GM21825 (cell line): ENCODE data around the gene PGAP6.
A peak's percentile ranks its signal among the peaks of the same experiment; 100 is the strongest.
"Not testable (repeated sequence)": the region's sequence is repeated elsewhere in the genome, so short reads cannot be mapped to it uniquely, and the experiment has no call there.

Experiments
- ATAC-seq: cut with Tn5 transposase; IDR thresholded peaks from one replicate; pipeline ENCODE4 v1.9.1; 2021; ENCODE audit warnings: mild to moderate bottlenecking, moderate library complexity; ENCODE audit not compliant: unreplicated experiment

Gene PGAP6, protein sequence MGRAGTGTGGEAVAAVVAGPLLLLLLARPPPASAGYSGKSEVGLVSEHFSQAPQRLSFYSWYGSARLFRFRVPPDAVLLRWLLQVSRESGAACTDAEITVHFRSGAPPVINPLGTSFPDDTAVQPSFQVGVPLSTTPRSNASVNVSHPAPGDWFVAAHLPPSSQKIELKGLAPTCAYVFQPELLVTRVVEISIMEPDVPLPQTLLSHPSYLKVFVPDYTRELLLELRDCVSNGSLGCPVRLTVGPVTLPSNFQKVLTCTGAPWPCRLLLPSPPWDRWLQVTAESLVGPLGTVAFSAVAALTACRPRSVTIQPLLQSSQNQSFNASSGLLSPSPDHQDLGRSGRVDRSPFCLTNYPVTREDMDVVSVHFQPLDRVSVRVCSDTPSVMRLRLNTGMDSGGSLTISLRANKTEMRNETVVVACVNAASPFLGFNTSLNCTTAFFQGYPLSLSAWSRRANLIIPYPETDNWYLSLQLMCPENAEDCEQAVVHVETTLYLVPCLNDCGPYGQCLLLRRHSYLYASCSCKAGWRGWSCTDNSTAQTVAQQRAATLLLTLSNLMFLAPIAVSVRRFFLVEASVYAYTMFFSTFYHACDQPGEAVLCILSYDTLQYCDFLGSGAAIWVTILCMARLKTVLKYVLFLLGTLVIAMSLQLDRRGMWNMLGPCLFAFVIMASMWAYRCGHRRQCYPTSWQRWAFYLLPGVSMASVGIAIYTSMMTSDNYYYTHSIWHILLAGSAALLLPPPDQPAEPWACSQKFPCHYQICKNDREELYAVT

DNA sequence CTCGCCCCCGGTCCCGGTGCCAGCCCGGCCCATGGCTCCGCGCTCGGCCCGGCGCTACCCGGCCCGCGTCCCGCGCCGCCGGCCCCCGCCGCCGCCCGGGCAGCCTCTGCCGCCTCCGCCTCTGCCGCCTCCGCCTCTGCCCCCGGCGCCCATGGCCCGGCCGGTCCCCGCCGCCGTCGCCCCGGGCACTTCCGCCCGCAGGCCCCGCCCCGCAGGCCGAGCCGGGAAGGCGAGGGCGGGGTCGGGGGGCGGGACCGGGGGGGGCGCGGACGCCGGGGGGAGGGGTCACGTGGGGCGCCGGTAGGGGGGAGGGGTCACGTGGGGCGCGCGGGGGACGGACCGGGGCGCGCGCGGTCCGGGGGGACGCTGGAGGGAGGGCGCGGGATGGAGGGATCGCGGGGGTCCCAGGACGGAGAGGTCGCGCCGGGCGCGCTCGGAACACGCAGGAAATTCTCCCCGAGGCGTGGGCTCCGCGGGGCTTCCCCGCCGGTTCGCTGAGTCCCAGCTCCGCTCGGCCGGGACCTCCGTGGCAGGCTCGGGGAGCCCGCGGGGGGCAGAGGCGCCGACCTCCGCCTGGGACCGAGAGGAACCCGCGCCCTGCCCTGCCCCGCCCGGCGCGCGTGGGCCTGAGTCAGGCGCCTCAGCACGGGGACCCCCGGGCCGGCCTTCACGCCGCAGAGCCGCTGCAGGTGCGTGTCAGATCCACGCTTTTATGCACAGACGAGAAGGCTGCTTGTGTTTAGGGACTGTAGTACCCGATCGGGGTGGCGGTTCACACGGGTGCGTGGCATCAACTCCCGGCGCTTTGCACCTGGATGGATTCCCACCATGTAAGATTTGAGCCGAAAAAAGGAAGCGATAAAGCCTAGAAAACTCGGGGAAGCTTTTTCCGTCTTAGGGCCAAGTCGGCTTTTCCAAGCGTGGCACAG is at the start of gene PGAP6:
Gene PGAP6 (minus strand): TSS at position 190 of the 929 bp plus-strand sequence. CDS start 157 bp downstream, at position 33.
- ATAC-seq: peak; percentile 40

DNA sequence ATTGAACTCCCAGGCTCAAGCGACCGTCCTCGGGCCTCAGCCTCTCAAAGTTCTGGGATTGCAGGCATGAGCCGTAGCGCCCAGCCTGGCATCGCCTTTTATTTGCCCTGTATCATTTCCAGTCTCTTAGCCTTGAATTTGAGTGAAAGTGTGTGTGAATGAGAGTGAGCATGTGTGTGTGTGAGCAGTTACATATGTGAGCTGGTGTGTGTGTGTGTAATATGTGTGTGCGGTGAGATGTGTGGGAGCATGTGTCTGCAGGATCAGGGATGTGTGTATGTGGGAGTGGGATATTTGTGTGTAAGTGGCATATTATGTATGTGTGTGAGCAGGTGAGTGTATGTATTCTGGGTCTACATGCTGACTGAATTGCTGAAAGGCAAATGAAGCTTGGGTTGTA is 49.1 kb upstream of the PGAP6 start:
- no peak for ATAC-seq

DNA sequence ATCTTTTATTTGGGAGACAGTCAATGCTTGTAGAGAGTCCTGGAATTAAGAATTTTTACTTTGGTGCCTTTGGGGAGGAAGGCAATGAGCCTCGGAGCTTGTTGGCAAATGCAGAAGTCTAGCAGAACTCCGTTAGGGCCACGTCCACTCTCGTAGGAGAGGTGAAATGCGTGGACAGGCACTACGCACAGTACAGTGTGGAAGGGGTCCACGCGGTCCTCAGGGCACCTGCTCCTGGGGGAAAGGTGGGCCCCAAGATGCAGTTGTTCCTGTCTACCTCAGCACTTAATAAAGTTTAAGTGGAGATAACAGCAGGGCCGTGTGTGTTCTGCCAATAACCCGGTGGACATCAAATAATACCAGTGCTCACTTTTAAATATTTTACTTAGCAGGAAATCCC is 45.5 kb upstream of the PGAP6 start:
- ATAC-seq: no peak

DNA sequence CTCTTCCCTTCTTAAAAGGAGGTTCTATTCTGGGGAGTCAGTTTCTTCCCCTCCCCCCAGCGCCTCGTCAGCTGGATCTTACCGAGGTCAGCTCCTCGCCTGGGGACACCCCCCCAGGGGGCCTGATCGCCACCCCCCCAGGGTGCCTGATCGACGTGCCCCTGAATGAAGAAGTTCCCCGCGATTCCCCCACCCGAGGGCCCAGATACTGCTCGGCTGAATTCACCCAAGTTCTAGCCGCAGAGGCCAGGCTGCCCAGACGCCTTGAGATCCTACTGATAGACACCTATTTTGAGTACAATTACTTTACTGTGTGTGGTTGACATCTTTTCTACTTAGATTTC is 45.1 kb upstream of the PGAP6 start:
- ATAC-seq: no peak

DNA sequence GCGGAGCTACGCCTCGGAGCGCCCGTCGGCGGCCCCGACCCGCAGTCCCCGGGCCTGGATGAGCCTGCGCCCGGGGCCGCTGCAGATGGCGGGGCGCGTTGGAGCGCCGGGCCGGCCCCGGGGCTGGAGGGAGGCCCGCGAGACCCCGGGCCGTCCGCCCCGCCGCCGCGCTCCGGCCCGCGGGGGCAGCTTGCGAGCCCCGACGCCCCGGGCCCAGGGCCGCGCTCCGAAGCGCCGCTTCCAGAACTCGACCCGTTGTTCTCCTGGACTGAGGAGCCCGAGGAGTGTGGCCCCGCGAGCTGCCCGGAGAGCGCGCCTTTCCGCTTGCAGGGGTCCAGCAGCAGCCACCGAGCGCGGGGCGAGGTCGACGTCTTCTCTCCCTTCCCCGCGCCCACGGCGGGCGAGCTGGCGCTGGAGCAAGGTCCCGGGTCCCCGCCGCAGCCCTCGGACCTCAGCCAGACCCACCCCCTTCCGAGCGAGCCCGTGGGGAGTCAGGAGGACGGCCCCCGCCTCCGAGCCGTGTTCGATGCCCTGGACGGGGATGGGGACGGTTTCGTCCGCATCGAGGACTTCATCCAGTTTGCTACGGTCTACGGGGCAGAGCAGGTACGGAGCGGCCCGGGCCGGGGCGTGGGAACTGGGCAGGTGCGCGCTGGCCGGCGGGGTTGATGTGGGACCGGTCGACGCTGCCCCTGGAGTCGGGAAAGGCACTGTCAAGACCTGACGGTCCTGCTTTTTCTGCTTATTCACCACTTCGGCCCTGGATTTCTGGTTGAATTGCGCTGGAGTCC is 44.5 kb upstream of the PGAP6 start:
- peak; percentile 9 for ATAC-seq

DNA sequence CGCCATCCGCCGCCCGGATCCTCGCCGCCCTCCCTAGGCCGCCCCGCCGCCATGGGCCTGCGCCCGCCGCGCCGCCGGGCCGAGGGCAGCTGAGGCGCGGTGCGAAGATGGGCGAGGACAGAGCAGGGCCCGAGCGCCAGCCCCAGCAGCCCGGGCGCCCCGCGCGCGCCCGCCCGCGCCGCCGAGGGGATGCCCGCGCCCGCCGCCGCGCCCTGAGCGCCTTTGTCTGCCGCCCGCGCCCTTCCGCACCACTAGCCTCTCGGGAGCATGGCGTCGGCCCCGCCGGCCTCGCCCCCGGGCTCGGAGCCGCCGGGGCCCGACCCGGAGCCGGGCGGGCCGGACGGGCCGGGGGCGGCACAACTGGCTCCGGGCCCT is 43.9 kb upstream of the PGAP6 start:
- ATAC-seq: peak; percentile 27

DNA sequence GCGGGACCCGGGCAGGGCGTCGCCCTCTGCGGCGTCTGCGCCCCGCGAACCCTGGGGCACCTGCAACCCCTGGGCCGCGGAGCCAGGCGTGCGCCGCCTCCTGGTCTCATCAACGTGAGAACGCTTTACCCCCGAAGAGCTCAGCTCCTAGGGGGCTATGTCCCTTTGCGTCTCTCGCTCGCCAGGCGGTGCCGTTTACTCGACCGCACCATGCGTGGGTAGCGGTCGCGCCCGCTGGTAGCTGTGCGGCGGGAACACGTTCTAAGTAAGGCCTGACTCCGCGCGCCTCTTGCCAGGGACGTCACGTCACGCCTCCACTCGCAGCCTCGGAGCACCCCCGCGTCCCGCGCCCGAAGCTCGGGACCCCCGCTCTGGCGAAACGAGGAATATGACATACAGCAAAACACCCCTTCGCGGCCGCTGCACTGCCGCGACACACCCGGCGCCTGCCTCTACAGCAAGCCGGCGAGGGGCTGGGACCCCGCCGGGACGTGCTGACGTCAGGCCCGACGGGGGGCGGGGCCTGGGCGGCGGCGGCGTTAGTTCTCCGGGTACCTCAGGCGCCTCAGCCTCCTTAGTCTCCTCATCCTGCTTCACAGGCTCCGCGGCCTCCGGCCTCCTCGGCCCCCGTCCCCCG is 43.4 kb upstream of the PGAP6 start, which contains the start of gene RAB11FIP3:
Gene RAB11FIP3 (plus strand): TSS at position 568 of the 637 bp plus-strand sequence. CDS start 358 bp downstream, outside the sequence.
- ATAC-seq: peak; percentile 93

DNA sequence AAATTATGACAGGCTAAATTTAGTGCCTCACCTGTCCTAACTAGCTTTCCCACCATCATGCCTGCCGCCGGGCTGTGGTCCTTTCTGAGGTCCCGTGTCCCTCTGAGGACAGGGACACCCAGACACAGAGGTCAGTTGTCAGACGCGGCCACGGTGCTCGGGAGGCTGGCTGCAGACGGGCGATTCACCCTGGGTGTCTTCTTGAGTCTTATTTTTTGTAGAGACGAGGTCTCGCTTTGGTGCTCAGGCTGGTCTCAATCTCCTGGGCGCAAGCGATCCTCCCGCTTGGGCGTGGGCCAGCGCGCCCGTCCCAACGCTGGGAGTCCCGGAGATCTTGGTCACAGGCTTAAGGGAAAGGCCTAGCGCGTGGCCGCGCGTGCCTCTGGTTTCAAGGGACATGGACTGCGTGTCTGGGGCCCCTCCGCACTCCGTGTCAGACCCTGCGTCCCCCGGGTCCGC is 42.9 kb upstream of the PGAP6 start:
- no peak for ATAC-seq

DNA sequence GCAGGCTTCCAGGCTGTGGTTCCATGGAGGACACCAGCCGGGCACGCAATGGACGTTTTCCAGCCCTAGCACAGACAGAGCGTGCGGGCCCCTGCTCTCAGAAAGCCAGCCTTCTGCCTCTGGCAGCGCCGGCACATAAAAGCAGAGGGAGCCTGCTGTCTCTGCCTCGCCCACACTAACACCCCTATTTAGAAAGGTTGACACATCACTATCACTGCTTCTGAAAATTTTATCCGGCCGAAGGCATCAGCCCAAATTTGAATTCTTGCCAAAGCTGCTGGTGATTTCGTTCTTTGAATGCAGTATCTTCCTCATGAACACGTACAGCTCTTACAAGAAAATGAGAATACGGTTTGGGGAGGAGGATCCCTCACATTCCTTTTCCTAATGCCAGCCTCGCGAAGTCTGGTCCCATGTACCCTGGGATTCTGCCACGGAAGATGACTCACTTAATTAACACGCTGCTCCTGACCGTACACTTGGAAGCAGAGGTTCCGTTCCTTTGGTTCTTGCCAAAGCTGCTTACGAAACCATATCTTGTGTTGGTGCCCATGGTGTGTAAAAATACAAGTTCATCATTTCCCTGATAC is 42.4 kb upstream of the PGAP6 start:
- ATAC-seq: no peak

DNA sequence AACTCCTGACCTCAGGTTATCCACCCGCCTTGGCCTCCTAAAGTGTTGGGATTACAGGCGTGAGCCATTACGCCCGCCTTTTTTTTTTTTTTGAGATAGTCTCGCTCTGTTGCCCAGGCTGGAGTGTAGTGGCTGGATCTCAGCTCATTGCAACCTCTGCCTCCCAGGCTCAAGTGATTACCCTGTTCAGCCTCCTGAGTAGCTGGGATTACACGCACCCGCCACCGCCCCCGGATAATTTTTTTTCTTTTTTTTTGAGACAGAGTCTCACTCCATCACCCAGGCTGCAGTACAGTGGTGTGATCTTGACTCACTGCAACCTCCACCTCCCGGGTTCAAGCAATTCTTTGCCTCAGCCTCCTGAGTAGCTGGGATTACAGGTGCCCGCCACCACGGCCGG is 40.4 kb upstream of the PGAP6 start:
- not testable (repeated sequence) for ATAC-seq

DNA sequence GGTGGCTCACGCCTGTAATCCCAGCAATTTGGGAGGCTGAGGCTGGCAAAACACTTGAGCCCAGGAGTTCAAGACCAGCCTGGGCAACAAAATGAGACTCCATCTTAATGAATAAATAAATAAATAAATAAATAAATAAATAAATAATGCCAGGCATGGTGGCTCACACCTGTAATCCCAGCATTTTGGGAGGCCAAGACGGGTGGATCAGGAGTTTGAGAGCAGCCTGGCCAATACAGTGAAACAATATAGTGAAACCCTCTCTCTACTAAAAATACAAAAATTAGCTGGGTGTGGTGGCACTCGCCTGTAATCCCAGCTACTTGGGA is 33.4 kb upstream of the PGAP6 start:
- ATAC-seq: not testable (repeated sequence)

DNA sequence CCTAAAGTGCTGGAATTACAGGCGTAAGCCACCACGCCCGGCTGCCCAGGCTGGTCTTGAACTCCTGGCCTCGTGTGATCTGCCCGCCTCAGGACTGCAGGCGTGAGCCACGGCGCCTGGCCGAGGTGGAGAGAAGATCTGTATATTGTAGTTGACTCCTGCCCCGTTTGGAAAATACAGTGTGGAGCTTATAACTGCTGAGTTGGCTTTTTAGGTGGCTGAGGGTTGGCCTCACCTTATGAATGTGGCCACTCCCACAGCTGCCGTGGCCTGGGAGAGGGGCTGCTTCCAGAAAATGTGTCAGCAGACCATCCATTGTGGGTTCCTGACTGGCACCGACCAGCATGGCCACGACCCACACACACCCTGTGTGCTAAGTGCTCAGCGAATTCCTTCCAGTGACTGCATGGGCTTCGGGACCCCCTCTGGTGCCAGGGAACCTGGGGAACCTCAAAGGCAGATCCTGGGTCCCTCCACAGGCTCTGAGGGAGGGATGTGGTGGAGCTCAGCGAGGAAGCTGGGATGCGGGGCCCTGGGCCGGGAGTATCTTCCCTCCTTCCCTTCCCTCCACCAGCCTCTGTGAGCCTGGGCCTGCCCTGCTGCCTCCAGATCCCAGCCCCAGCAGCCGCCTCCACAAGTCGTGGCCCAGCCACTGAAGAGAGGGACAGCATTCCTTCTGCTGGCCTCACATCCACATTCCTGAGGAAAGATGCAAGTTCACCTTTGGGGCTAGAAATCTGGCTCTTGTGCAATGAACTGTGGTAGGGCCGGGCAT is 32.8 kb upstream of the PGAP6 start:
- no peak for ATAC-seq

DNA sequence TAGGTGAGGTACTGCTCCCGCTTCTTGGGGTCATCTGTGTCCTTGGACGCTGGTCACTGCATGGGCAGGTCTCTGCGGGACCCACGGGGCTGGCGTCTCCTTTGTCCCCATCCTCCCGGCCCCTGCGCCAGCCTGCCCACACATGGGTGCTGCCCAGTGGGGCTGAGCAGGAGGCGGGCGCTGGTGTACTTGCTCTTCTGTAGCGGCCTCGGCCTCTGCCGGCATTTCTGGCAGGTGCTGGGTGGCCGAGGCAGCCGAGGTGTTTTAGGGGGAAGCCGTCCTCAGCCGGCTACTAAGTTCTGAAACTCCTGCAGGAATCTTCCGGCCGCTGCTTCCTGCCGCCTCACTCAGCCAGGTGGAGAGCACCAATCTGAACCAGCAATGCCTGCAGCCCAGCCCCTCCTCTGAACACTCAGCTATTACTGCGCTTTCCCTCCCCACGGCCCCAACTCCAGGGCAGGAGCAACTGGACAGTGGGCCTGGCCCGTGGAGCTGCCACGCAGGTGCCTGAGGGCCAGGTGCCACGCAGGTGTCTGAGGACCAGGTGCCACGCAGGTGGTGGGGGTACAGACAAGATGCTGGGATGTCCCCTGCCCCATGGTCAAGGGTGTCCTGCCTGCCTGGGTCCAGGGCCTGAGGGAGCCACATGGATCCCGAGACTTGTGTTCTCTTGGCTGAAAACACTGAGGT is 29.9 kb upstream of the PGAP6 start:
- ATAC-seq: no peak

DNA sequence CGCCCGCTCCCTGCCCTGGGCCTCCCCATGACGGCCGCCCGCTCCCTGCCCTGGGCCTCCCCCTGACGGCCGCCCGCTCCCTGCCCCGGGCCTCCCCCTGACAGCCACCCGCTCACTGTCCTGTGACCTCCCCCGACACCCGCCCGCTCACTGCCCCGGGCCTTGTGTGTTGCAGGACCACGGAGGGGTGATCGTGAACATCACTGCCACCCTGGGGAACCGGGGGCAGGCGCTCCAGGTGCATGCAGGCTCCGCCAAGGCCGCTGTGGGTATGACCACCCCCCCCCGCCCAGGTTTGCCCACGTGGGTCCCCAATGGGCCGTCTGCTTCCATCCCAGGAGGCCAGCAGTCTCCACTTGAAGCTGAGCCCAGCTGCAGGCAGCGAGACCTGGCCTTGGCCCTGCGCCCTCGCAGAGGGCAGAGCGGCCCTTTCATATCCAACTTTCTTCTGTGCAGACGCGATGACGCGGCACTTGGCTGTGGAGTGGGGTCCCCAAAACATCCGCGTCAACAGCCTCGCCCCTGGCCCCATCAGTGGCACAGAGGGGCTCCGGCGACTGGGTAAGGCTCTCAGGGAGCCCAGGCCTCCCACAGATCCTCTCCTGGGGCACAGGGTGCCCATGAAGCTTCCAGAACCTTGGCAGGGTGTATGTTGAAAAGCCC is 28.9 kb upstream of the PGAP6 start:
- ATAC-seq: no peak

DNA sequence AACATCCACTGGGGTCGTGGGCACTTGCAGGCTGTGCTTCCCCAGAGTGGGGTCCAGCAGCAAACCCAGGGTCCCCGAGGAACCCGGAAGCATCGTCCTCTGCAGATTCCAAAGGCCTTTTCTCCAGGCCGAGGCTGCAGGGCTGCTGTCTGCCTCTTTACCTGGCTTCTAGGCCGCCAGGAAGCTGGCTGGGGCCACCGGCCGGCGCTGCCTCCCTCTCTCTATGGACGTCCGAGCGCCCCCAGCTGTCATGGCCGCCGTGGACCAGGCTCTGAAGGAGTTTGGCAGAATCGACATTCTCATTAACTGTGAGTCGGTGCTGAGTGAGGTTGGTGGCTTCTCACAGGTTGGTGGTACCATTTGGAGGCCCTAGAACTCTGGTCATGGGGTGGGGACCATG is 25.5 kb upstream of the PGAP6 start:
- ATAC-seq: no peak

DNA sequence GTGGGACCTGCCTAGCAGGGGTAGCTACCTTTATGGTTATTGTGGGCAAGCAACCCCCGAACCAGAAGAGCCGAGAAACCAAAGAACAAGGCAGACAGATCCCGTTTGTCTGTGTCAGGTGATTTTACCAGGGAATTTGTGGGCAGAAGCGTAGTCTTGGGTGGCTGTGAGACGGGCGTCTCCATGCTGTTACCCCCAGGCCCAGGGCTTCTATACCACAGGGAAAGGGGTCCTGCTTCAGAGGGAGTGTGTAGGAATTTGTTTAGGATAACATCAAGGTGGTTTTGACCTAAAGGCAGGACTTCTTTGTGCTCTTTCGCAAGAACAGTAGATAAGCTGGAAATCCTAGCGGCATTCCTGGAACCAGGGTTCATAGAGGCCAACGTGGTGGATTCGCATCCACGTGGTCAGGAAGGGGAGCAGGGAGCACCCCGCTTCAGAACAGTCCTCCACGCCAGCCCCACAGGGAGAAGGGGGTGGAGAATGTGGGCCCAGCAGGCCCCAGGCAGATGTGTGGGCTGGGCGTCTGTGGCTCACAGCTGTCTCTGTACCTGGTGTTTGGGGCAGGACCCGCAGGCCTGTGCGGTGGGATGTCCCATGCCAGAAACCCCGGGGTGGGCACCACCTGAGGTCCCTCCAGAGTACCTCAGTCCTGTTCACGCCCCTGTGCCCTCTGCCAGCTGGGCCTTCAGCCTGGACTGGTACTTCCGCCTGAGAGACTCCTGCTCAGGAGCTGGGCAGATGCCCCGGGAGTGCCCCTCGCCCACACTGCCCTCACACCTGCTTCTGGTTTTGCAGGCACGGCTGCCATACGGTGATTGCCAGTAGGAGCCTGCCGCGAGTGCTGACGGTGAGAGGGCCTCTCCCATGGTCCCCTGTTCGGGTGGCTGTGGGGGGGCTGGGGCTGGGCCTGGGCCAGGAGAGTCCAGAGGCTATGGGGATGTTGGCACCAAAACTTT is 24.0 kb upstream of the PGAP6 start:
- no peak for ATAC-seq
